HCT116 (cell line): ENCODE measurements around the gene PDHX. TPM values are rescaled to one million over a fixed set of nuclear protein-coding genes. Genes with fewer than 3 reads are reported as not detected.
A peak's percentile ranks its signal among the peaks of the same experiment; 100 is the strongest.

Experiments used
- ATAC-seq: fragments of 200-7000 bp; cut with Tn5 transposase; 2 replicates; pipeline ENCODE4 v1.9.1; 2020; ENCODE audit warnings: mild to moderate bottlenecking, moderate library complexity
- BruUV-seq: library from RNA; stranded (reverse); fragments of 400-500 nt; replicated peaks from 2 replicates; lab custom pipeline; 2021; lab: Mats Ljungman, UMichigan
- CTCF ChIA-PET: fragments of 300-600 bp; sonication (Branson Sonifier 250); formaldehyde crosslinking; loops from one replicate; lab custom pipeline; 2021; ENCODE audit warnings: antibody characterized with exemption; lab: Charles Lee
- POLR2A ChIA-PET: fragments of 300-600, 350-600 bp; sonication (Branson Sonifier 250); formaldehyde crosslinking; loops from one replicate; lab custom pipeline; 2021; ENCODE audit warnings: antibody characterized with exemption; lab: Charles Lee
- RAD21 ChIA-PET, 2 experiments: fragments of 300-600 bp; sonication (Branson Sonifier 250); formaldehyde crosslinking; loops; one replicate each; lab custom pipeline; 2023; ENCODE audit warnings: low total read pairs in 2 of 2; ENCODE audit not compliant: uncharacterized antibody in 2 of 2, unreplicated experiment in 2 of 2, low non-redundant PET in 1 of 2; lab: Charles Lee
- DNase-seq: peaks from one replicate; pipeline ENCODE4 v3.0.0-alpha.2; 2010; ENCODE audit warnings: low read depth, low spot score
- H2AFZ ChIP-seq: fragments of 200-600 bp; shearing (Covaris generic), sonication (generic); 2 replicates; pipeline ENCODE4 v1.6.1; 2017; ENCODE audit warnings: low read depth, mixed run types, mixed read lengths, antibody characterized with exemption, low read length; ENCODE audit not compliant: poor library complexity, severe bottlenecking
- H3K27ac ChIP-seq: 2 replicates; pipeline ENCODE4 v1.5.1; 2012; ENCODE audit warnings: low read depth, low read length
- H3K27me3 ChIP-seq: fragments of 200-600 bp; sonication (generic); 2 replicates; pipeline ENCODE4 v1.6.1; 2016; ENCODE audit warnings: mixed run types, low read length, mixed read lengths; ENCODE audit not compliant: insufficient read depth
- H3K36me3 ChIP-seq, 2 experiments: fragments of 200-500 bp in 1 of 2; fragments of 200-600 bp in 1 of 2; sonication (Bioruptor generic) in 1 of 2; sonication (generic) in 1 of 2; 2 replicates each; pipeline versions ENCODE4 v1.5.1 to v1.6.1; 2014 to 2016; ENCODE audit warnings: low read length in 2 of 2, inconsistent platforms in 1 of 2, mixed read lengths in 1 of 2, mixed run types in 1 of 2; ENCODE audit not compliant: insufficient read depth in 2 of 2, control insufficient read depth in 1 of 2
- H3K4me1 ChIP-seq, 2 experiments: fragments of 200-600 bp in 1 of 2; sonication (generic) in 1 of 2; 2 replicates each; pipeline versions ENCODE4 v1.5.1 to v1.6.1; 2012 to 2017; ENCODE audit warnings: low read length in 2 of 2, inconsistent platforms in 1 of 2, mild to moderate bottlenecking in 1 of 2, mixed read lengths in 1 of 2, mixed run types in 1 of 2, moderate library complexity in 1 of 2; ENCODE audit not compliant: insufficient read depth in 2 of 2, control insufficient read depth in 1 of 2
- H3K4me2 ChIP-seq: fragments of 200-600 bp; sonication (generic); 2 replicates; pipeline ENCODE4 v1.6.1; 2017; ENCODE audit warnings: mixed run types, low read length, mixed read lengths
- H3K4me3 ChIP-seq, 2 experiments: fragments of 200-600 bp in 1 of 2; sonication (generic) in 1 of 2; replicated peaks in 1 of 2; 2 replicates each; pipeline ENCODE4 v1.5.1; 2011 to 2016; ENCODE audit warnings: low read length in 2 of 2, control low read depth in 1 of 2, low read depth in 1 of 2, mild to moderate bottlenecking in 1 of 2, mixed read lengths in 1 of 2, mixed run types in 1 of 2
- H3K79me2 ChIP-seq: fragments of 200-600 bp; sonication (generic); 2 replicates; pipeline ENCODE4 v1.6.1; 2017; ENCODE audit warnings: mild to moderate bottlenecking, mixed run types, low read length, moderate library complexity, mixed read lengths; ENCODE audit not compliant: insufficient read depth
- H3K9ac ChIP-seq: fragments of 200-600 bp; sonication (generic); 2 replicates; pipeline ENCODE4 v1.6.1; 2016; ENCODE audit warnings: low read length, mixed read lengths
- H3K9me2 ChIP-seq: fragments of 200-600 bp; sonication (generic), shearing (Covaris generic); 2 replicates; pipeline ENCODE4 v1.6.1; 2017; ENCODE audit warnings: mixed run types, mild to moderate bottlenecking, moderate library complexity; ENCODE audit not compliant: insufficient read depth
- H3K9me3 ChIP-seq, 2 experiments: fragments of 200-500 bp in 1 of 2; fragments of 200-600 bp in 1 of 2; sonication (Bioruptor generic) in 1 of 2; sonication (generic) in 1 of 2; 2 replicates each; pipeline ENCODE4 v1.6.1; 2014 to 2017; ENCODE audit warnings: low read length in 2 of 2, mixed read lengths in 2 of 2, inconsistent platforms in 1 of 2, low read depth in 1 of 2, mild to moderate bottlenecking in 1 of 2, mixed run types in 1 of 2, moderate library complexity in 1 of 2; ENCODE audit not compliant: control insufficient read depth in 1 of 2, insufficient read depth in 1 of 2
- H4K20me1 ChIP-seq: fragments of 200-600 bp; sonication (generic), shearing (Covaris generic); 2 replicates; pipeline ENCODE4 v1.6.1; 2017; ENCODE audit warnings: mixed run types, mild to moderate bottlenecking, moderate library complexity; ENCODE audit not compliant: insufficient read depth
- CEBPB ChIP-seq: IDR thresholded peaks from 2 replicates; pipeline ENCODE4 v1.6.1; 2012; ENCODE audit warnings: low read depth
- CTCF ChIP-seq, 3 experiments: fragments of 200-600 bp in 1 of 3; sonication (generic) in 1 of 3; IDR thresholded peaks in 2 of 3; conservative IDR thresholded peaks in 1 of 3; 2 replicates each; pipeline ENCODE4 v1.5.1; 2012 to 2017; ENCODE audit warnings: low read depth in 2 of 3, low read length in 2 of 3, antibody characterized with exemption in 1 of 3, borderline replicate concordance in 1 of 3, control low read depth in 1 of 3, mild to moderate bottlenecking in 1 of 3, mixed read lengths in 1 of 3, mixed run types in 1 of 3, moderate library complexity in 1 of 3; ENCODE audit not compliant: insufficient read depth in 1 of 3
- EGR1 ChIP-seq: IDR thresholded peaks from 2 replicates; pipeline ENCODE4 v1.6.1; 2012; ENCODE audit warnings: low read depth
- ELF1 ChIP-seq: IDR thresholded peaks from 2 replicates; pipeline ENCODE4 v1.6.1; 2012; ENCODE audit warnings: low read depth, borderline replicate concordance
- EZH2 ChIP-seq: fragments of 200-600 bp; sonication (generic); IDR thresholded peaks from 2 replicates; pipeline ENCODE4 v1.6.1; 2017; ENCODE audit warnings: antibody characterized with exemption, mixed run types
- MAX ChIP-seq: IDR thresholded peaks from 2 replicates; pipeline ENCODE4 v1.6.1; 2012
- POLR2A ChIP-seq: IDR thresholded peaks from 2 replicates; pipeline ENCODE4 v1.7.0; 2011; ENCODE audit warnings: borderline replicate concordance; ENCODE audit not compliant: insufficient read depth, insufficient read length; ENCODE audit errors: extremely low read depth
- POLR2AphosphoS5 ChIP-seq: IDR thresholded peaks from 2 replicates; pipeline ENCODE4 v1.6.1; 2011; ENCODE audit warnings: mild to moderate bottlenecking, low read depth, low read length, moderate library complexity
- RAD21 ChIP-seq: IDR thresholded peaks from 2 replicates; pipeline ENCODE4 v1.6.1; 2012; ENCODE audit warnings: low read depth, mild to moderate bottlenecking
- REST ChIP-seq: IDR thresholded peaks from 2 replicates; pipeline ENCODE4 v1.6.1; 2012; ENCODE audit warnings: low read depth
- SRF ChIP-seq: IDR thresholded peaks from 2 replicates; pipeline ENCODE4 v1.6.1; 2012; ENCODE audit warnings: low read depth
- TCF7L2 ChIP-seq: IDR thresholded peaks from 2 replicates; pipeline ENCODE4 v1.7.0; 2011; ENCODE audit warnings: borderline replicate concordance, inconsistent platforms; ENCODE audit not compliant: insufficient read depth, insufficient read length; ENCODE audit errors: extremely low read depth
- YY1 ChIP-seq: IDR thresholded peaks from 2 replicates; pipeline ENCODE4 v1.6.1; 2011; ENCODE audit warnings: low read length, low read depth, moderate library complexity, mild to moderate bottlenecking; ENCODE audit not compliant: insufficient replicate concordance; ENCODE audit errors: extremely low read depth
- ZBTB33 ChIP-seq: IDR thresholded peaks from 2 replicates; pipeline ENCODE4 v1.6.1; 2011; ENCODE audit warnings: mild to moderate bottlenecking, low read length, moderate library complexity; ENCODE audit not compliant: insufficient replicate concordance; ENCODE audit errors: extremely low read depth
- ZNF274 ChIP-seq: fragments of 200-500 bp; sonication (Bioruptor generic); IDR thresholded peaks from 2 replicates; pipeline ENCODE4 v1.6.1; 2014; ENCODE audit warnings: mild to moderate bottlenecking, low read depth, low read length, inconsistent platforms
- intact Hi-C: fragments of 100-400 bp; cut with micrococcal nuclease; formaldehyde crosslinking; loops from 2 replicates; pipeline ENCODE4 v1.10.0; 2022
- total RNA-seq: library from RNA; stranded (reverse); gene quantifications from one replicate; pipeline ENCODE4 v1.2.1, GENCODE V29; 2021; ENCODE audit not compliant: unreplicated experiment

PDHX gene
- total RNA-seq, 1 experiment from 2014 or later, result 36.6 TPM

- no peak for TF ChIP-seq REST
- TF ChIP-seq CEBPB, result no peak
- no peak for TF ChIP-seq EGR1
- TF ChIP-seq ZNF274, result no peak
- TF ChIP-seq ELF1, result no peak
- no peak for TF ChIP-seq ZBTB33
- TF ChIP-seq SRF, result no peak
- TF ChIP-seq POLR2A, result no peak
- peak; percentile 90 for TF ChIP-seq RAD21
- TF ChIP-seq YY1, result no peak
- TF ChIP-seq POLR2AphosphoS5, result no peak
- TF ChIP-seq MAX, result no peak
- TF ChIP-seq TCF7L2, result no peak
- no peak for TF ChIP-seq EZH2
- peak; percentile 40 to 83 (median 67) for TF ChIP-seq CTCF (IDR thresholded peaks at IDR 0.05 in 2 of 3, conservative IDR thresholded peaks at IDR 0.05 in 1 of 3; ENCODE audit: borderline replicate concordance in 1 of 3, insufficient read depth in 1 of 3, low read depth in 2 of 3, low read length in 2 of 3)
- no peaks in the 10 kb centered on the region for H3K9me2 ChIP-seq
- H3K36me3 ChIP-seq, result no peaks in the 10 kb centered on the region; a peak in 1 of 4 replicates
- DNase-seq (peak; percentile 56), ATAC-seq (0 out of 2 replicates have a peak, but pooled peaks have one; percentile 46)
- ChIA-PET POLR2A (no interaction called here), RAD21 (interaction anchor here (1.2 to 1.8 kb wide), 3 partner anchors 100 to 304 kb away, joined by 3 to 7 read pairs (median 6); no protein-coding TSS in a partner anchor), CTCF (interaction anchor here (0.6 to 3.2 kb wide), 5 partner anchors 8 to 394 kb away, joined by 3 to 41 read pairs (median 4); no protein-coding TSS in a partner anchor)
- H3K27me3 ChIP-seq, result no peaks in the 10 kb centered on the region
- H3K4me3 ChIP-seq, result no peak overlapping the region
- no peaks in the 10 kb centered on the region for H3K9me3 ChIP-seq
- H2AFZ ChIP-seq, result no peak overlapping the region
- no peaks in the 10 kb centered on the region for H4K20me1 ChIP-seq
- intact Hi-C loops, result loop anchor here (1.0 to 10.0 kb wide), 7 partner anchors 236 to 1086 kb away; partner anchors contain the start of gene ELF5
- H3K4me2 ChIP-seq, result no peak overlapping the region; the same call in 1 of the 2 replicates
- H3K4me1 ChIP-seq, result peaks cover 5 to 10% of the 10 kb centered on the region in 2 experiments; a peak in 2 of 4 replicates
- H3K9ac ChIP-seq, result no peak overlapping the region
- no TSS peak for BruUV-seq
- no peak overlapping the region for H3K27ac ChIP-seq
- H3K79me2 ChIP-seq, result no peaks in the 10 kb centered on the region
Measured at GRCh38 chr11:34890812-34891211, 25.6 kb upstream of the PDHX start.
